Mammary epithelial cell (primary cell): ENCODE measurements around the gene ACTA1.

Source experiments
- EZH2 ChIP-seq: IDR thresholded peaks from 2 replicates; pipeline ENCODE4 v1.6.1; 2012; ENCODE audit warnings: low read length, inconsistent platforms, borderline replicate concordance
- TF ChIP-seq, protein P1 (sequence below), 2 donors: IDR thresholded peaks in 1 of 2; conservative IDR thresholded peaks in 1 of 2; 2 replicates each; pipeline ENCODE4 v1.5.1; 2011 to 2012; ENCODE audit warnings: inconsistent platforms in 2 of 2, low read length in 2 of 2, mild to moderate bottlenecking in 2 of 2, control low read depth in 1 of 2, low read depth in 1 of 2; ENCODE audit not compliant: insufficient read depth in 1 of 2; ENCODE audit errors: extremely low read depth in 1 of 2

DNA sequence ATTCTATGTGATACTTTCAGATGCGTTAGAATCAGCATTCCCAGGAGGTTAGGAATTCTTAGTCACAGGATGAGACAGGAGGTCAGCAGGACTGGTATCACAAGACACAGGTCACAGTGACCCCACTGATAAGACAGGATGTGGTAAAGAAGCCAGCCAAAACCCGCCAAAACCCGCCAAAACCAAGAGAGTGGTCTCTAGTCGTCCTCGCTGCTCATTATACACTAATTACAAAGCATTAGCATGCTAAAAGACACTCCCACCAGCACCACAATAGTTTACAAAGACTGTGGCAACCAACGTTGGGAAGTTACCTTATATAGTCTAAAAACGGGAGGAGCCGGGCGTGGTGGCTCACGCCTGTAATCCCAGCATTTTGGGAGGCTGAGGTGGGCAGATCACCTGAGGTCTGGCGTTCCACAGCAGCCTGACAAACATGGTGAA lies 13.9 kb upstream of the ACTA1 start:
- TF ChIP-seq, protein P1, sequence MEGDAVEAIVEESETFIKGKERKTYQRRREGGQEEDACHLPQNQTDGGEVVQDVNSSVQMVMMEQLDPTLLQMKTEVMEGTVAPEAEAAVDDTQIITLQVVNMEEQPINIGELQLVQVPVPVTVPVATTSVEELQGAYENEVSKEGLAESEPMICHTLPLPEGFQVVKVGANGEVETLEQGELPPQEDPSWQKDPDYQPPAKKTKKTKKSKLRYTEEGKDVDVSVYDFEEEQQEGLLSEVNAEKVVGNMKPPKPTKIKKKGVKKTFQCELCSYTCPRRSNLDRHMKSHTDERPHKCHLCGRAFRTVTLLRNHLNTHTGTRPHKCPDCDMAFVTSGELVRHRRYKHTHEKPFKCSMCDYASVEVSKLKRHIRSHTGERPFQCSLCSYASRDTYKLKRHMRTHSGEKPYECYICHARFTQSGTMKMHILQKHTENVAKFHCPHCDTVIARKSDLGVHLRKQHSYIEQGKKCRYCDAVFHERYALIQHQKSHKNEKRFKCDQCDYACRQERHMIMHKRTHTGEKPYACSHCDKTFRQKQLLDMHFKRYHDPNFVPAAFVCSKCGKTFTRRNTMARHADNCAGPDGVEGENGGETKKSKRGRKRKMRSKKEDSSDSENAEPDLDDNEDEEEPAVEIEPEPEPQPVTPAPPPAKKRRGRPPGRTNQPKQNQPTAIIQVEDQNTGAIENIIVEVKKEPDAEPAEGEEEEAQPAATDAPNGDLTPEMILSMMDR (conservative IDR thresholded peaks at IDR 0.05 in 1 of 2, IDR thresholded peaks at IDR 0.05 in 1 of 2; ENCODE audit: extremely low read depth in 1 of 2, insufficient read depth in 1 of 2, low read depth in 1 of 2, low read length in 2 of 2): no peak
- no peak for TF ChIP-seq EZH2
